Right lobe of liver (tissue), 4 donors: ENCODE data around the gene SEMA6B.

Experiments used
- POLR2A ChIP-seq: fragments of 450-650 bp; IDR thresholded peaks from one replicate; pipeline ENCODE4 v1.6.1; 2017; ENCODE audit warnings: antibody characterized with exemption, mild to moderate bottlenecking
- TF ChIP-seq, protein P1 (sequence below), 4 donors: fragments of 200-600 bp in 3 of 4; fragments of 450-650 bp in 1 of 4; IDR thresholded peaks; one replicate each; pipeline versions ENCODE4 v1.5.1 to v1.8.0; 2016 to 2022; ENCODE audit warnings: antibody characterized with exemption in 4 of 4, mild to moderate bottlenecking in 2 of 4
- donor health status: DM: no; HTN: no; CAD: no.
- donor health status: DM: no; HTN: no; CAD: no.
- donor health status: DM: no; HTN: yes; CAD: no.

DNA sequence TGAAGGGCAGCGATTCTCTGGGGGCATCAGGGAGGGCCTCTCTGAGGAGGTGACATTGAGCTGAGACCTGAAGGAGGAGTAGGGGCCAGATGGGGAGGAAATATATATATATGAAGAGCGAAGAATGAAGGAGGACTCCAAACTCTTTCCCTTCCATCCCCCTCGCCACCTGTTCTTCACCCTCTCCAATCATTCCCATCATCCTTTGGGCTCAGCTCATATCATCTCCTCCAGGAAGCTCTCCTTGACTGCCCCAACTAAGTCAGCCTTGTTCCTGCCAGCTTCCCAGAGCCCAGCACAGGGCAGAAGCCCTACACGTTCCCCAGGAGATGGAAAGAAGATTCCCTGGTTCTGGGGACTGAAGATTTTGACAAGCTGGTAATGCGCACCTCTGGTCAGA is 33.0 kb upstream of the SEMA6B start:
- TF ChIP-seq, protein P1, sequence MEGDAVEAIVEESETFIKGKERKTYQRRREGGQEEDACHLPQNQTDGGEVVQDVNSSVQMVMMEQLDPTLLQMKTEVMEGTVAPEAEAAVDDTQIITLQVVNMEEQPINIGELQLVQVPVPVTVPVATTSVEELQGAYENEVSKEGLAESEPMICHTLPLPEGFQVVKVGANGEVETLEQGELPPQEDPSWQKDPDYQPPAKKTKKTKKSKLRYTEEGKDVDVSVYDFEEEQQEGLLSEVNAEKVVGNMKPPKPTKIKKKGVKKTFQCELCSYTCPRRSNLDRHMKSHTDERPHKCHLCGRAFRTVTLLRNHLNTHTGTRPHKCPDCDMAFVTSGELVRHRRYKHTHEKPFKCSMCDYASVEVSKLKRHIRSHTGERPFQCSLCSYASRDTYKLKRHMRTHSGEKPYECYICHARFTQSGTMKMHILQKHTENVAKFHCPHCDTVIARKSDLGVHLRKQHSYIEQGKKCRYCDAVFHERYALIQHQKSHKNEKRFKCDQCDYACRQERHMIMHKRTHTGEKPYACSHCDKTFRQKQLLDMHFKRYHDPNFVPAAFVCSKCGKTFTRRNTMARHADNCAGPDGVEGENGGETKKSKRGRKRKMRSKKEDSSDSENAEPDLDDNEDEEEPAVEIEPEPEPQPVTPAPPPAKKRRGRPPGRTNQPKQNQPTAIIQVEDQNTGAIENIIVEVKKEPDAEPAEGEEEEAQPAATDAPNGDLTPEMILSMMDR (IDR thresholded peaks at IDR 0.05) = no peak
- TF ChIP-seq POLR2A = no peak
